Stimulated activated CD8-positive, alpha-beta memory T cell treated with anti-CD3 and anti-CD28 coated beads, Interleukin-12 subunit alpha, Interleukin-12 subunit beta, amount 100 ng/mL, for 1 hour (primary cell): Measurements from ENCODE around the gene LRP4.

Experiments
- DNase-seq: peaks from one replicate; pipeline ENCODE4 v3.0.0-alpha.2; 2020; ENCODE audit warnings: low read depth

The LRP4 gene

GRCh38 chr11:46892838-46893237 lies 25.5 kb downstream of the LRP4 start:
- no peak for DNase-seq

DNA sequence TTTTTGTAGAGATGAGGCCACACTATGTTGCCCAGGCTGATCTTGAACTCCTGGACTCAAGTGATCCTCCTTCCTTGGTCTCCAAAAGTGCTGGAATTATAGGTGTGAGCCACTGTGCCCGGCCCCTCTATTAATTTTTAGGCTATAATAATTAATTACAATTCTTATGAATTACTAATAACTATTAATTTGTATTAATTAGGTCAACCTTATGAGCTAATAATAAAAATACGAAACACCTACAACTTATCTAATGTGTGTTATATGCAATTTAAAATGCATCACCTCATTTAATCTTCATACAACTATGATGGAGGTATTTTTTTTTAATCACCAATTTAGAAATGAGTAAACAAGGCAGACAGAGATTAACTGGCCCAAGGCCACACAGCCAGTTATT lies 26.2 kb downstream of the LRP4 start:
- DNase-seq, result no peak

DNA sequence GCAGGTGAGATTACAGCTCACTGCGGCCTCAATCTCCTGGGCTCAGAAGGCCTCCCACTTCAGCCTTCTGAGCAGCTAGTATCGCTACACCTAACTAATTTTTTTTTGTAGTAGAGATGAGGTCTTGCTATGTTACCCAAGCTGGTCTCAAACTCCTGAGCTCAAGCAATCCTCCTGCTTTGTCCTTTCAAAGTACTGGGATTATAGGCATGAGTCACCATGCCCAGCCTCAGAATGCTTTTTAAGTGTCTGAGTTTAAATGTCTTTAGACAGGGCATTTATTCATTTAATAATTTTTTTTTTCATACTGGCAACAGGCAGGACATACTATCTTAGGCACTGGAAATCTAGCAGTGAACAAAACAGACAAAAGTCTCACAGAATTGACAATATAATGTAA lies 27.7 kb downstream of the LRP4 start:
- no peak for DNase-seq

DNA sequence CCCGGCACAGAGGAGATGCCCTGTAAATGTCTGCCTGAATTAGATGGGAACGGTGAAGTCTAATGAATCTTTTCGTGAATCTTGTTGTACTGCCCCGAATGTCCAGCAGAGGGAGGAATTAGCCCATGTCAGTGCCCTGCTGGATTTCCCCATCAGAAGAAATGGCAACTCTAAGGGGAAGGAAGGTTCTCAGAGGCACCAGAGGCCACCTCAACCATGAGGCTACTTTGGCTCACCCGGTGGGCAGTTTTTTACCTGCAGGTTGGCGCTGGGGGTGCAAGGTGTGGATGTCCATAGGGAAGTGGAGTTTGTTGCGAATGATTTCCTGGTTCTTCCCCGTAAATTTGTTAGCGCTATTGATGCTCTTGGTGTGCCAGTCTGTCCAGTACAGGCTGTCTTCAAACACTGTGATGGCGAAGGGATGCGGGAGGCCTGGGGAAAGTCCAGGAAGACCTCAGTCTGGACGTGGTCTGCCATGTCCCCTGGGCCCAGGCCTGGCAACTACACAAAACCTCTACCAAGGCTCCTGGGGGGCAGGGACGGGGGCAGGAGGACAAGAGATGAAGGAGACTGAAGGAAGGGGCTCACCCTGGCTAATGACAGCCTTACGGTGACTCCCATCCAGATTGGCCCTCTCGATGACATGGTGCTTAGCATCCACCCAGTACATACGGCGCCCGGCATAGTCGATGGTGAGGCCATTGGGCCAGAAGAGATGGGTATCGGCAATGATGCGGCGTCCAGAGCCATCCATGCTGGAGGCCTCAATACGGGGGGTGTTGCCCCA lies 28.5 kb downstream of the LRP4 start:
- peak; percentile 62 for DNase-seq

DNA sequence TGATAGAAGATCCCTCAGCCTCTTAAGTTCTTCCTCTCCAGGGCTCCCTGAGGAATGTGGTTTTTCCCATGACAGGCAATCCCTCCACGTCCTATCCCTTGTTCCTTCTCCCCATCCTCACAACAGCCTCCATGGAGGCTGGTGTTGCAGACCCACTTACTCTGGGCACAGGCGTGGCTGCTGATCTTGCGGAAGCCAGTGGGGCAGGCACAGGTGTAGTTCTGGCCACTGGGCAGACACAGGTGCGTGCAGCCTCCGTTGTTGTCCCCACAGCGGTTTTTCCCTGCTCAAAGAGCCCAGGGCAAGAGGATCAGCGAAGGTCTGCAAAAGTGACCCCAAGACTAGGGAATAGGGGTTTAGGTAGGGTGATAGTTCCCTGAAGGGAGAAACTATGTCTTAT lies 29.1 kb downstream of the LRP4 start:
- no peak for DNase-seq

DNA sequence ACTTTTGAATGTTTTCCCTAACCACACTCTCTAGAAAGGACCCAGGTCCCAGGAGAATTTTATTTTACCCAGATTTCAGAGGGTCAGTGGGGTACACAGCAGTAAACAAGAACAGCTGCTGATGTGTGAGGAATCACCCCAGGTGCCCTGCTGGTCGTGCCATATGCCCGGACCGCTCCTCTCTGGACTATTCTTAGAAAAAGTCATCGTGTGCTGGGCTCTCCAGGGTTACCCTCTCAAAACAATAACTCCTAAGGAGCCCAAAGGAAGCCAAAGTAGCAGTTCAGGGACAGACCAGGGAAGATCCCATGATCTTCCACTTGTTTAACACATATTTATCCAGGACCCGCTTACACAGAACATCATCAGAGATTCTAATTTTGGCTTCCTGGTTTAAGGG lies 29.7 kb downstream of the LRP4 start:
- no peak for DNase-seq

- no peak for DNase-seq
Observed at GRCh38 chr11:46886211-46886610, 32.1 kb downstream of the LRP4 start.

- DNase-seq, result no peak
Observed at GRCh38 chr11:46879056-46879585, 39.2 kb downstream of the LRP4 start.

DNA sequence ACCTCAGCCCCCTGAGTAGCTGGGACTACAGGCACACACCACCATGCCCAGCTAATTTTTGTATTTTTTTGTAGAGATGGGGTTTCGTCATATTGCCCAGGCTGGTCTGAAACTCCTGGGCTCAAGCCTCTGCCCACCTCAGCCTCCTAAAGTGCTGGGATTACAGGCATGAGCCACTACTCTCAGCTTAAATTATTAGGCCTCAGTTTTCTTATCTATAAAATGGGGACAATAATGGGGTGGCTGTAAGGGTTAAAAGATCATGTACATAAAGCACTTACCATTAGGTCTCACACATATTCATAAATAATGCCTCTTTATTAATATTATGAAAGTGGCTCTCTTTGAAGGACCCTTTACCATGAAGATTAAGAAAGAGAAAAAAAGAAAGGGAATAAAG lies 40.8 kb downstream of the LRP4 start:
- DNase-seq, result no peak

GRCh38 chr11:46876471-46876870 lies 41.9 kb downstream of the LRP4 start:
- DNase-seq, result no peak

DNA sequence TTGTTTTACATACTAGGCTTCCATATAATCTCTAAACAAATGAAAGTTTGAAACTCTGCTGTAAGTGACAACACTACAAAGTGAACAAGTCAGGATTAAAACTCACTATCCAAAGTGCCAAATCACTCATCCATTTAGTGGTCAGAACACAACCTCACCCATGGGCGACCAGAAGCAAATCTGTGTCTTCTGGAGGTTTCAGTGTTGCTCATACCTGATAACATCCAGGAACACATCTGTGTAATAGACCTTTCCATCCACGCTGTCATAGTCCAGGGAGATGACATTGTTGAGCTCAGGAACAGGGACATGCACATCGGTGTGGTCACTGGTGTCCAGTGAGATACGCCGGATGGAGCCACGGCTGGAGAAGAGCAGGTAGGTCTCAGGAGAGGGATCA lies 43.8 kb downstream of the LRP4 start:
- no peak for DNase-seq

DNA sequence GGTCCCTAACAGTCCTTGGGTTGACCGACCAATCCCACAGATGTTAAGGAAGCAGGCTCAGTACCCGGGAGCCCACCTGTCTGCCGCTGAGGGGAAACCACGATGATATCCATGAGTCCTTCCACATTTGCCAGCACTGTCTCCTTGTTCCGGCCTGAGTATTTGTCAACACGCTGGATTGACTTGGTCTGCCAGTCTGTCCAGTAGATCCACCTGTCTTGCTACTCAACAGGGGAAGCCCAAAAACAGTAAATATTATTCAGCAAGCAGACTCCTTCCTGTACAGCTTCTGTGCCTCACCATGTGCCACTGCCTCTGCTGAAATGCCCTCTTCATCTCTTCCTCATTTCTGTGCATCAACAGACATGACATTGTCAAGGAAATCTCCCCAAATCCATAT lies 49.4 kb downstream of the LRP4 start:
- DNase-seq, result no peak

GRCh38 chr11:46865340-46865739 lies 53.0 kb downstream of the LRP4 start:
- no peak for DNase-seq

- no peak for DNase-seq
Observed at GRCh38 chr11:46860218-46860617, 58.1 kb downstream of the LRP4 start.

DNA sequence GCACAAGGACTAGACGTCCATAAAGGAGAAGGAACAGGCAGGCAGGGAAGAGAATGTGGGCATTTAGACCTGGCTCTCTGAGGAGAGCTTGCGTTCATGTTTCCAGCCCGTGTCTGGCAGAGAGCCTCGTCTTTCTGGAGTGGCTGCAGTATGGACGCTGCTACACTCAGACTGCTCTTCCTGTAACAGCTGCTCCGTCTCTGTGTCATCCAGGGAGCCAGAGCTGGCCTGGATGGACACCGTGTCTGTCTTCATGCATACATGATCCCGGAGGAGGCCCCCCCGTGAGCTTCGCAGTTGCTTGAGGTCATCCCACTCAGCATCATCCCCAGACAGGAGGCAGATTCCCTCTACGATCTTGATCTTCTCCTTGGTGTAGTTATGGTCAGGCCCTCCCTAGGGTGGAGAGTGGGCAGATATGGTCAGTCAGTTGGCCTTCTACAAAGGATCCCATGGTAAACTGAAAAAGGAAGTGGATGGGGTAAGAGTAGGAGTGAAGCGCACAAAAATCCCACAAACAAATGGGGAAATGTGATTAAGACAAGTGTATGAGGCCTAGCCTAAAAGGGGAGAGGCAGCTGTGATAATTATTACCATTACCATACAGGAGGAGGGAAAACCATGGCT lies 59.3 kb downstream of the LRP4 start:
- no peak for DNase-seq

DNA sequence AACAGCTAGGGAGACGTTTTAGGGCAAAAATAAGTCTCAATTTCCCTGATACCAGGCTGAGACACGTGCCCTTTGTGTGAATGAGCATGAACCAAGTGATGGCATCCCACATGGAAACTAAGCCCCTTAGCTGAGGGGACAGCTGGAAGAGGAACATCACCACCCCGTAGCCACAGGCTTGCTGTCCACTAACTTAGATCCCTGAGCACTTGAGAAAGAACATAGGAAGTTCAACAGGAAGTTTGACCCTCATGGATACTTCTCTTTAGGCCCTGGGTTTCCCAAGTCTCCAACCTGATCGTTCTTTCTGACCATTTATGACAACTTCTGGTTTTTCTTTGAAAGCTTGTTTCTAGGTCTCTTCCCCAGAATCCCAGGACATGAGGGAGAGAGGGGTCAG lies 60.7 kb downstream of the LRP4 start:
- no peak for DNase-seq

GRCh38 chr11:46856605-46857343 lies 61.6 kb downstream of the LRP4 start:
- DNase-seq, result no peak

DNA sequence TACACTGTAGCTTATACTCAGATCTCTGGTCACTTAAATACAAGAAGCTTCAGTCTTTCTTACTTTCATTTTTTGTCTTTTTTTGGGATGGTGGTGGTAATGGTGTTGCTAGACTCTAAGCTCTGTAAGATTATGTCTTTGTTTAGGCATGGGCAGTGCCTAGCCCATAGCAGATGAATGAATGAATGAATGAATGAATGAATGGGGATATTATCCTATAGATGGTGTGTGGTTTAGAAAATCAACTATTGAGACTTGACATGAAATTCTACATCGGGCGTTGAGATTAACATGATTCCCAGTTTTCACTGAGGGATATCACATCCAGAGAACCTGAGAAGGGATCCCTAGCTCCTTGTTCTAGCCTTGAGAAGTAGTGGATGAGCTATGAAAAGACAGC lies 62.5 kb downstream of the LRP4 start:
- DNase-seq, result no peak

DNA sequence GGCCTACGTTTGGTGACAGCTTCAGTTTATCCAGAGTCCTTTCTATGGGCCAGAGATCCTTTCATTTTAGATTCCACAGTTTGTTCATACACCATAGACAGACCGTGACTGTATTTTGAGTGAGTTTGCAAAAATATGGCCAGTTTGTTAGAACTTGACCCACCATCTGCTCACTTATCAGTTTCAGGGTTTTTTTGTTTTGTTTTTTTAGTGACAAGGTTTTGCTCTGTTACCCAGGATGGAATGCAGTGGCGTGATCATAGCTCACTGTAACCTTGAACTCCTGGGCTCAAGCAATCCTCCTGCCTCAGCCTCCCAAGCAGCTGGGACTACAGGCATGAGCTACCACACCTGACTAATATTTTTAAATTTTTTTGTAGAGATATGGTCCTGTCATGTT lies 63.2 kb downstream of the LRP4 start:
- no peak for DNase-seq

DNA sequence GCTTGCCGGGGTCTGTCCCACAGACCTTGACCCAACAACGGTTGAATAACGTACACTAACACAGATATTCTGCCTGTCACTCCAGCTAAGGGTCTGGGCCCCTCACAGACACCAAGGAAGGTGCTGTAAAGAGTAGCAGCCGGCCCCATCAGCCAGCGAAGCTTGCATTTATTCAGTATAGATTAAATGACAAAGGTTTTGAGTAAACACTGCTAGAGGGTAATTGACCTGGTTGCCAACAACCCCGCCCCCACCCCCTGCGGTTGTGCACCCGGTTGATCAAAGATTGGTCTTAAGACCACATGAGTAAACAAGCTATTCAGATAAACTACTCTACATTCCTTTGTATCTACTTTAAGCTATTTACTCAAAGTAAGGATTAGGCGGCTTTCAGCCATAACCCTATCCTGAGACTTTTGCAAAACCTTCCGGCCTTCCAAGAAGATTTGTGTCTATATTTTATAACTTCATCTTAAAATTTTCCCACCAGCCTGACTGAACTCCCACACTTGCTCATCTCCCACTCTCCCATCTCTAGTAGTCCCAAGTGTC lies 67.4 kb downstream of the LRP4 start:
- no peak for DNase-seq

DNA sequence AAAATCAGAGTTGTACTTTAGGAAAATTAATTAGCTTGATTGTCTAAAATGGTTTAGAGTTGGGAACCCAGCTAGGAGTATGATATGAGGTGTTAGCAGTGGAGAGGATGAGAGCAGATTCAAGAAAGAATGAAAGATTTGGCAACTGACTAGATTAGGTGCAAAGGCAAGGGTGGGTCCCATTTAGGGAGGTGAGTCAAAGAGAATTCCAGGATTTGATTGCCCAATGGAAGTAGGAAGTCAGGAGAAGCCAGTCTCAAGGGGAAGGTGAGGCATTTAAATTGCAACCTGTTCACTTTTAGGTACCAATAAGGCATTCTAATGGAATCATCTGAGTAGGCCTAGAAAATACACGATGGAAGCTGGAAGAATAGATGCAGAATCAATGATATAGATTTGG lies 68.7 kb downstream of the LRP4 start:
- no peak for DNase-seq

- DNase-seq, result no peak
Observed at GRCh38 chr11:46846510-46846830, 71.9 kb downstream of the LRP4 start.
